Kidney (tissue), 14 donors: Measurements from ENCODE around the gene APOL1. TPM values are rescaled to one million over a fixed set of nuclear protein-coding genes. Genes with fewer than 3 reads are reported as not detected.

Experiments
- DNase-seq, 5 donors: peaks; one replicate each; pipeline ENCODE4 v3.0.0-alpha.2; 2013 to 2020
- FAIRE-seq: peaks from 2 replicates; lab custom pipeline; 2012; peaks lifted over from hg19 to GRCh38; lab: Jason Lieb, UNC
- H3K27ac ChIP-seq, 2 donors: one replicate each; pipeline ENCODE4 v1.7.0; 2013; ENCODE audit warnings: low read depth in 2 of 2, low read length in 2 of 2, inconsistent platforms in 1 of 2
- H3K27me3 ChIP-seq: one replicate; pipeline ENCODE4 v1.7.1; 2013; ENCODE audit warnings: low read length, inconsistent platforms; ENCODE audit not compliant: control insufficient read depth, insufficient read depth
- H3K36me3 ChIP-seq, 3 donors: one replicate each; pipeline versions ENCODE4 v1.7.0 to v1.7.1; 2013; ENCODE audit warnings: low read length in 3 of 3, control low read depth in 1 of 3, inconsistent platforms in 1 of 3; ENCODE audit not compliant: insufficient read depth in 3 of 3, control insufficient read depth in 2 of 3
- H3K4me1 ChIP-seq, 3 donors: one replicate each; pipeline versions ENCODE4 v1.7.0 to v1.7.1; 2013; ENCODE audit warnings: low read length in 3 of 3, inconsistent platforms in 1 of 3, low read depth in 1 of 3; ENCODE audit not compliant: control insufficient read depth in 2 of 3, insufficient read depth in 2 of 3
- H3K4me3 ChIP-seq, 3 donors: one replicate each; pipeline versions ENCODE4 v1.7.0 to v1.8.1; 2013; ENCODE audit warnings: low read length in 3 of 3, control low read depth in 1 of 3, inconsistent platforms in 1 of 3
- H3K9ac ChIP-seq, 3 donors: one replicate each; pipeline versions ENCODE4 v1.7.0 to v1.7.1; 2013; ENCODE audit warnings: low read length in 3 of 3, control low read depth in 1 of 3, inconsistent platforms in 1 of 3
- H3K9me3 ChIP-seq, 3 donors: one replicate each; pipeline versions ENCODE4 v1.7.0 to v1.7.1; 2013; ENCODE audit warnings: low read length in 3 of 3, control low read depth in 1 of 3, inconsistent platforms in 1 of 3; ENCODE audit not compliant: control insufficient read depth in 2 of 3, insufficient read depth in 1 of 3
- CTCF ChIP-seq: IDR thresholded peaks from 3 replicates; pipeline ENCODE4 v1.5.1; 2012; ENCODE audit warnings: mild to moderate bottlenecking, moderate library complexity, borderline replicate concordance; ENCODE audit not compliant: insufficient read depth; ENCODE audit errors: extremely low read depth
- intact Hi-C: fragments of 100-400 bp; cut with DNase I; formaldehyde crosslinking; loops from one replicate; pipeline ENCODE4 v1.11.1; 2022
- polyA plus RNA-seq: library from polyadenylated mRNA; stranded (reverse); fragments of 350-450 nt; fragmentation: Illumina TruSeq; extraction: RNeasy Lipid Tissue Mini Kit (QIAGEN cat#74804); gene quantifications from one replicate; pipeline ENCODE4 v1.2.3, GENCODE V29; 2014; ENCODE audit warnings: low read depth, low replicate concordance; ENCODE audit not compliant: insufficient read depth
- total RNA-seq: library from RNA; stranded (reverse); fragmentation: NEBNext Ultra II Directional; extraction: Animal tissue kit (Norgen Biotek cat#: 25700); gene quantifications from one replicate; pipeline ENCODE4 v1.2.1, GENCODE V29; 2021
- donor health status: control.
- donor health status: control.
- donor health status: control.
- donor health status: control.
- donor health status: control.
- donor health status: DM: yes; HTN: yes; CAD: no.
- donor health status: Normal renal cell carcinoma (clear cell type).

APOL1 gene
- total and polyA plus RNA-seq, 2 donors from 2014 or later, result 51.8 to 160 TPM

- Histone ChIP-seq H3K4me3 (no peak overlapping the region), H3K27me3 (no peaks in the 10 kb centered on the region), H3K4me1 (peaks cover 0 to 14% (median 0%) of the 10 kb centered on the region in 3 donors), H3K27ac (no peak overlapping the region), H3K9ac (no peak overlapping the region), H3K36me3 (peaks cover 2 to 18% (median 10%) of the 10 kb centered on the region in 3 donors), H3K9me3 (no peaks in the 10 kb centered on the region)
- no peak for DNase-seq
- FAIRE-seq, result no peak
- intact Hi-C loops, result no loop called here
- no peak for TF ChIP-seq CTCF
Measured at GRCh38 chr22:36232715-36233401, 20.1 kb upstream of the APOL1 start.

- TF ChIP-seq CTCF, result no peak
- peaks cover 0 to 18% (median 5%) of the 10 kb centered on the region in 3 donors for H3K4me1 ChIP-seq
- H3K9ac ChIP-seq, result no peak overlapping the region
- no peak for FAIRE-seq
- no peak overlapping the region for H3K27ac ChIP-seq
- no peak overlapping the region for H3K4me3 ChIP-seq
- DNase-seq, result no peak
- no peaks in the 10 kb centered on the region for H3K27me3 ChIP-seq
- H3K36me3 ChIP-seq, result peaks cover 2 to 13% (median 10%) of the 10 kb centered on the region in 3 donors
- intact Hi-C loops, result no loop called here
- H3K9me3 ChIP-seq, result no peaks in the 10 kb centered on the region
Measured at GRCh38 chr22:36233796-36234195, 19.1 kb upstream of the APOL1 start.

GRCh38 chr22:36234213-36234612 is 18.7 kb upstream of the APOL1 start:
- DNase-seq, result no peak
- H3K36me3 ChIP-seq, result peaks cover 2 to 11% (median 10%) of the 10 kb centered on the region in 3 donors

More at GRCh38 chr22:36234213-36234612, 18.7 kb upstream of the APOL1 start:
- no peak for FAIRE-seq
- no peak overlapping the region for H3K4me3 ChIP-seq
- H3K27me3 ChIP-seq, result no peaks in the 10 kb centered on the region
- H3K4me1 ChIP-seq, result peaks cover 0 to 18% (median 5%) of the 10 kb centered on the region in 3 donors
- no peaks in the 10 kb centered on the region for H3K9me3 ChIP-seq
- H3K9ac ChIP-seq, result no peak overlapping the region
- no peak for TF ChIP-seq CTCF
- no peak overlapping the region for H3K27ac ChIP-seq
- intact Hi-C loops, result no loop called here
